MM.1S (cell line): ENCODE measurements around the gene NOX5.

Experiments used
- DNase-seq: peaks from one replicate; pipeline ENCODE4 v3.0.0-alpha.2; 2015
- H2AFZ ChIP-seq: fragments of 300-600 bp; sonication (generic); 2 replicates; pipeline ENCODE4 v1.6.0; 2016; ENCODE audit warnings: antibody characterized with exemption, low read length
- H3F3A ChIP-seq: fragments of 300-600 bp; sonication (generic); 2 replicates; pipeline ENCODE4 v1.6.1; 2016; ENCODE audit warnings: mild to moderate bottlenecking, antibody characterized with exemption, low read length, moderate library complexity, mixed read lengths; ENCODE audit not compliant: insufficient read depth
- H3K27ac ChIP-seq: fragments of 300-600 bp; sonication (generic); 2 replicates; pipeline ENCODE4 v1.5.1; 2016; ENCODE audit warnings: mild to moderate bottlenecking, low read length
- H3K27me3 ChIP-seq: fragments of 300-600 bp; sonication (generic); replicated peaks from 2 replicates; pipeline ENCODE4 v1.6.0; 2016; ENCODE audit warnings: low read length; ENCODE audit not compliant: insufficient read depth
- H3K36me3 ChIP-seq: fragments of 300-600 bp; sonication (generic); replicated peaks from 2 replicates; pipeline ENCODE4 v1.6.1; 2016; ENCODE audit warnings: mild to moderate bottlenecking, low read length, mixed read lengths; ENCODE audit not compliant: insufficient read depth
- H3K4me1 ChIP-seq: fragments of 300-600 bp; sonication (generic); 2 replicates; pipeline ENCODE4 v1.6.1; 2016; ENCODE audit warnings: low read length, mixed read lengths
- H3K4me2 ChIP-seq: fragments of 300-600 bp; sonication (generic); 2 replicates; pipeline ENCODE4 v1.6.0; 2016; ENCODE audit warnings: low read depth, low read length
- H3K4me3 ChIP-seq: fragments of 300-600 bp; sonication (generic); 2 replicates; pipeline ENCODE4 v1.5.1; 2016; ENCODE audit warnings: low read length, mixed read lengths
- H3K79me2 ChIP-seq: fragments of 300-600 bp; sonication (generic); 2 replicates; pipeline ENCODE4 v1.6.1; 2016; ENCODE audit warnings: mixed run types, low read length, mixed read lengths
- H3K9ac ChIP-seq: fragments of 300-600 bp; sonication (generic); 2 replicates; pipeline ENCODE4 v1.6.1; 2016; ENCODE audit warnings: low read length, mixed read lengths
- H3K9me2 ChIP-seq: fragments of 300-600 bp; sonication (generic); replicated peaks from 2 replicates; pipeline ENCODE4 v1.6.1; 2016; ENCODE audit warnings: mild to moderate bottlenecking, low read length, mixed read lengths; ENCODE audit not compliant: insufficient read depth
- H3K9me3 ChIP-seq: fragments of 300-600 bp; sonication (generic); replicated peaks from 2 replicates; pipeline ENCODE4 v1.6.1; 2016; ENCODE audit warnings: mild to moderate bottlenecking, low read length, mixed read lengths; ENCODE audit not compliant: insufficient read depth
- H4K20me1 ChIP-seq: fragments of 300-600 bp; sonication (generic); 2 replicates; pipeline ENCODE4 v1.6.1; 2016; ENCODE audit warnings: mild to moderate bottlenecking, low read length, moderate library complexity, mixed read lengths; ENCODE audit not compliant: insufficient read depth
- CTCF ChIP-seq: fragments of 300-600 bp; sonication (generic); IDR thresholded peaks from 2 replicates; pipeline ENCODE4 v1.5.1; 2016; ENCODE audit warnings: antibody characterized with exemption, low read length, mixed read lengths
- EZH2 ChIP-seq: fragments of 300-600 bp; sonication (generic); optimal IDR thresholded peaks from 2 replicates; pipeline ENCODE3; 2017; ENCODE audit warnings: low read depth, mild to moderate bottlenecking, antibody characterized with exemption, low read length, mixed read lengths
- EZH2phosphoT487 ChIP-seq: fragments of 300-600 bp; sonication (generic); IDR thresholded peaks from 2 replicates; pipeline ENCODE4 v1.6.1; 2018; ENCODE audit warnings: antibody characterized with exemption, low read length

The NOX5 gene

GRCh38 chr15:68985361-68985891 is 29.1 kb upstream of the NOX5 start:
- no peak overlapping the region for H2AFZ ChIP-seq
- no peaks in the 10 kb centered on the region for H3K79me2 ChIP-seq
- no peaks in the 10 kb centered on the region for H3K9me3 ChIP-seq
- no peak overlapping the region for H3K27ac ChIP-seq
- H3K4me1 ChIP-seq, result no peaks in the 10 kb centered on the region
- no peaks in the 10 kb centered on the region for H3K9me2 ChIP-seq
- H3F3A ChIP-seq, result no peaks in the 10 kb centered on the region
- H3K9ac ChIP-seq, result no peak overlapping the region
- no peak overlapping the region for H3K4me3 ChIP-seq
- TF ChIP-seq EZH2phosphoT487 (no peak), CTCF (no peak), EZH2 (no peak)
- no peaks in the 10 kb centered on the region for H3K27me3 ChIP-seq
- no peaks in the 10 kb centered on the region for H3K36me3 ChIP-seq
- H4K20me1 ChIP-seq, result no peaks in the 10 kb centered on the region
- no peak overlapping the region for H3K4me2 ChIP-seq
- DNase-seq, result no peak

GRCh38 chr15:68986322-68986721 is 28.2 kb upstream of the NOX5 start:
- Histone ChIP-seq H3K9me2 (no peaks in the 10 kb centered on the region), H4K20me1 (no peaks in the 10 kb centered on the region), H3K9me3 (no peaks in the 10 kb centered on the region), H3K36me3 (no peaks in the 10 kb centered on the region), H2AFZ (no peak overlapping the region), H3K27me3 (no peaks in the 10 kb centered on the region), H3F3A (no peaks in the 10 kb centered on the region), H3K4me1 (no peaks in the 10 kb centered on the region), H3K4me2 (no peak overlapping the region), H3K79me2 (no peaks in the 10 kb centered on the region), H3K4me3 (no peak overlapping the region), H3K27ac (no peak overlapping the region), H3K9ac (no peak overlapping the region)
- TF ChIP-seq EZH2phosphoT487 (no peak), EZH2 (no peak), CTCF (no peak)
- no peak for DNase-seq

- Histone ChIP-seq H2AFZ (no peak overlapping the region), H3F3A (no peaks in the 10 kb centered on the region), H3K27me3 (no peaks in the 10 kb centered on the region), H3K9ac (no peak overlapping the region), H3K4me3 (no peak overlapping the region), H4K20me1 (no peaks in the 10 kb centered on the region), H3K27ac (no peak overlapping the region), H3K9me2 (no peaks in the 10 kb centered on the region), H3K79me2 (no peaks in the 10 kb centered on the region), H3K36me3 (no peaks in the 10 kb centered on the region), H3K9me3 (no peaks in the 10 kb centered on the region), H3K4me2 (no peak overlapping the region), H3K4me1 (no peaks in the 10 kb centered on the region)
- TF ChIP-seq CTCF (no peak), EZH2phosphoT487 (no peak), EZH2 (no peak)
- DNase-seq, result no peak
Observed at GRCh38 chr15:68987120-68987519, 27.4 kb upstream of the NOX5 start.
